Trophoblast cell (in vitro differentiated cells and primary cell): ENCODE data around the gene DIAPH3.

ENCODE experiments used
- DNase-seq, 2 donors: peaks; one replicate each; pipeline ENCODE4 v3.0.0-alpha.2; 2016
- H2AFZ ChIP-seq: 2 replicates; pipeline ENCODE4 v1.6.1; 2013; ENCODE audit warnings: low read length, moderate library complexity, mild to moderate bottlenecking; ENCODE audit not compliant: insufficient read depth, poor library complexity
- H2AK5ac ChIP-seq: 2 replicates; pipeline ENCODE4 v1.6.1; 2013; ENCODE audit warnings: mild to moderate bottlenecking, low read length
- H2BK120ac ChIP-seq: 2 replicates; pipeline ENCODE4 v1.6.1; 2013; ENCODE audit warnings: low read length, mild to moderate bottlenecking, moderate library complexity; ENCODE audit not compliant: insufficient read depth, poor library complexity
- H2BK12ac ChIP-seq: 2 replicates; pipeline ENCODE4 v1.6.1; 2013; ENCODE audit warnings: mild to moderate bottlenecking, low read length, moderate library complexity
- H2BK5ac ChIP-seq: 2 replicates; pipeline ENCODE4 v1.6.1; 2013; ENCODE audit warnings: low read length, low read depth, moderate library complexity, mild to moderate bottlenecking; ENCODE audit not compliant: poor library complexity
- H3K14ac ChIP-seq: 2 replicates; pipeline ENCODE4 v1.6.1; 2013; ENCODE audit warnings: mild to moderate bottlenecking, low read length
- H3K18ac ChIP-seq: 2 replicates; pipeline ENCODE4 v1.6.1; 2013; ENCODE audit warnings: mild to moderate bottlenecking, low read length
- H3K23ac ChIP-seq: 2 replicates; pipeline ENCODE4 v1.6.1; 2013; ENCODE audit warnings: low read length
- H3K27ac ChIP-seq: 2 replicates; pipeline ENCODE4 v1.5.1; 2013; ENCODE audit warnings: low read depth, mild to moderate bottlenecking, inconsistent platforms, low read length, moderate library complexity
- H3K27me3 ChIP-seq: 2 replicates; pipeline ENCODE4 v1.6.1; 2013; ENCODE audit warnings: inconsistent platforms, mild to moderate bottlenecking, low read length, moderate library complexity; ENCODE audit not compliant: insufficient read depth
- H3K36me3 ChIP-seq, 2 experiments: 1 replicate in 1 of 2; 2 replicates in 1 of 2; pipeline ENCODE4 v1.6.1; 2013; ENCODE audit warnings: low read length in 2 of 2, mild to moderate bottlenecking in 2 of 2, moderate library complexity in 1 of 2; ENCODE audit not compliant: insufficient read depth in 2 of 2, control insufficient read depth in 1 of 2
- H3K4ac ChIP-seq: 2 replicates; pipeline ENCODE4 v1.6.1; 2013; ENCODE audit warnings: low read depth, mild to moderate bottlenecking, low read length, moderate library complexity
- H3K4me1 ChIP-seq, 2 experiments: 1 replicate in 1 of 2; 2 replicates in 1 of 2; pipeline ENCODE4 v1.6.1; 2013; ENCODE audit warnings: low read length in 2 of 2, mild to moderate bottlenecking in 2 of 2, moderate library complexity in 1 of 2; ENCODE audit not compliant: insufficient read depth in 2 of 2, control insufficient read depth in 1 of 2
- H3K4me2 ChIP-seq: 2 replicates; pipeline ENCODE4 v1.6.1; 2013; ENCODE audit warnings: inconsistent platforms, mild to moderate bottlenecking, low read length, moderate library complexity
- H3K4me3 ChIP-seq: 2 replicates; pipeline ENCODE4 v1.5.1; 2013; ENCODE audit warnings: mild to moderate bottlenecking, low read depth, low read length, inconsistent platforms
- H3K79me1 ChIP-seq: one replicate; pipeline ENCODE4 v1.6.1; 2013; ENCODE audit warnings: low read length
- H3K79me2 ChIP-seq: 2 replicates; pipeline ENCODE4 v1.6.1; 2013; ENCODE audit warnings: low read length, mild to moderate bottlenecking; ENCODE audit not compliant: control insufficient read depth, insufficient read depth, poor library complexity
- H3K9ac ChIP-seq: 2 replicates; pipeline ENCODE4 v1.6.1; 2013; ENCODE audit warnings: mild to moderate bottlenecking, low read length
- H3K9me3 ChIP-seq: 2 replicates; pipeline ENCODE4 v1.6.1; 2013; ENCODE audit warnings: low read depth, mild to moderate bottlenecking, control low read depth, inconsistent platforms, low read length; ENCODE audit not compliant: insufficient read depth
- H4K12ac ChIP-seq: 2 replicates; pipeline ENCODE4 v1.6.1; 2013; ENCODE audit warnings: low read depth, mild to moderate bottlenecking, low read length, moderate library complexity
- H4K8ac ChIP-seq: 2 replicates; pipeline ENCODE4 v1.6.1; 2013; ENCODE audit warnings: low read depth, mild to moderate bottlenecking, low read length, moderate library complexity
- H4K91ac ChIP-seq: one replicate; pipeline ENCODE4 v1.6.1; 2013; ENCODE audit warnings: low read depth, mild to moderate bottlenecking, low read length, moderate library complexity
- WGBS: extraction: QIAGEN DNeasy Blood & Tissue Kit; methylation state at CpG from one replicate; pipeline ENCODE4 v1.1.7; 2013; ENCODE audit warnings: missing lambda C conversion rate; ENCODE audit not compliant: insufficient read length, insufficient coverage; ENCODE audit errors: extremely low coverage; 5-methylcytosine and 5-hydroxymethylcytosine counted together

Gene DIAPH3

DNA sequence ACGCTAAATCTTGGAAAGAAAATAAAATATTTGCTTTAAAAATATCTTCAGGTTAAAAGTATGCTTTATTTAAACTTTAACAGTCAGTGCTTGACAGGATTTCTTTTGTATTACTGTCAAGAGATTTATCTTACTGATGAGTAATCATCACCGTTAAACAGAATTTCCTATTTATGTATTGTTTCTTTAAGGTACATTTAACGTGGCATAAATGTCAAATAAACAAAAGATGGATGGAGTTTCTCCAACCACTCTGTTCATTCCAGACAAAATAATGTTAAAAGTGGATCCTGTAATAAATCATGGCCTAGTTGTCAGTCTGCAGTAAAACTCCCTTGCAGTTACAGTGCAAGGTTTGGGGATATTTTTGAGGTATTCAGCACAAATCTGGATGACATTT is 298.3 kb downstream of the DIAPH3 start:
- no peaks in the 10 kb centered on the region for H3K9me3 ChIP-seq
- no peaks in the 10 kb centered on the region for H3K4me1 ChIP-seq
- no peaks in the 10 kb centered on the region for H3K27me3 ChIP-seq
- no peak overlapping the region for H3K23ac ChIP-seq
- DNase-seq, result no peak
- no peak overlapping the region for H3K27ac ChIP-seq
- no peak overlapping the region for H3K9ac ChIP-seq
- no peak overlapping the region for H3K4me3 ChIP-seq
- no peak overlapping the region for H4K12ac ChIP-seq
- H3K4ac ChIP-seq, result no peak overlapping the region
- peaks cover 2% of the 10 kb centered on the region for H3K79me1 ChIP-seq
- H4K91ac ChIP-seq, result no peak overlapping the region
- WGBS, result no CpG with 5 or more reads among the region's 3 CpGs
- no peak overlapping the region for H3K14ac ChIP-seq
- no peaks in the 10 kb centered on the region for H3K36me3 ChIP-seq
- H4K8ac ChIP-seq, result no peak overlapping the region
- H2AFZ ChIP-seq, result no peak overlapping the region
- H3K4me2 ChIP-seq, result no peak overlapping the region
- H3K79me2 ChIP-seq, result no peaks in the 10 kb centered on the region
- H2BK120ac ChIP-seq, result no peak overlapping the region
- no peak overlapping the region for H2AK5ac ChIP-seq
- H3K18ac ChIP-seq, result no peak overlapping the region
- H2BK5ac ChIP-seq, result no peak overlapping the region
- H2BK12ac ChIP-seq, result no peak overlapping the region

GRCh38 chr13:59863621-59864020 is 300.1 kb downstream of the DIAPH3 start:
- Histone ChIP-seq H2BK5ac (no peak overlapping the region), H3K23ac (no peak overlapping the region), H2AFZ (no peak overlapping the region), H4K12ac (no peak overlapping the region), H3K9ac (no peak overlapping the region), H3K4me1 (no peaks in the 10 kb centered on the region), H2AK5ac (no peak overlapping the region), H3K79me1 (peaks cover 2% of the 10 kb centered on the region), H3K4ac (no peak overlapping the region), H3K27ac (no peak overlapping the region), H2BK12ac (no peak overlapping the region), H3K9me3 (no peaks in the 10 kb centered on the region), H2BK120ac (no peak overlapping the region), H4K91ac (no peak overlapping the region), H3K4me2 (no peak overlapping the region), H3K79me2 (no peaks in the 10 kb centered on the region), H3K36me3 (no peaks in the 10 kb centered on the region), H4K8ac (no peak overlapping the region), H3K27me3 (no peaks in the 10 kb centered on the region), H3K4me3 (no peak overlapping the region), H3K14ac (no peak overlapping the region), H3K18ac (no peak overlapping the region)
- DNase-seq, result no peak
- no CpG with 5 or more reads among the region's 1 CpG for WGBS

- no peak overlapping the region for H3K27ac ChIP-seq
- H2AK5ac ChIP-seq, result no peak overlapping the region
- no peaks in the 10 kb centered on the region for H3K4me1 ChIP-seq
- H3K9me3 ChIP-seq, result no peaks in the 10 kb centered on the region
- H3K9ac ChIP-seq, result no peak overlapping the region
- no peak overlapping the region for H4K8ac ChIP-seq
- no peak overlapping the region for H3K18ac ChIP-seq
- H3K79me1 ChIP-seq, result peaks cover 2% of the 10 kb centered on the region
- no peak for DNase-seq
- no peaks in the 10 kb centered on the region for H3K27me3 ChIP-seq
- no CpG with 5 or more reads among the region's 4 CpGs for WGBS
- H2BK12ac ChIP-seq, result no peak overlapping the region
- H3K79me2 ChIP-seq, result no peaks in the 10 kb centered on the region
- no peaks in the 10 kb centered on the region for H3K36me3 ChIP-seq
- no peak overlapping the region for H2AFZ ChIP-seq
- no peak overlapping the region for H3K4me2 ChIP-seq
- H2BK5ac ChIP-seq, result no peak overlapping the region
- H3K14ac ChIP-seq, result no peak overlapping the region
- no peak overlapping the region for H3K4ac ChIP-seq
- H4K12ac ChIP-seq, result no peak overlapping the region
- H3K23ac ChIP-seq, result no peak overlapping the region
- H3K4me3 ChIP-seq, result no peak overlapping the region
- H2BK120ac ChIP-seq, result no peak overlapping the region
- H4K91ac ChIP-seq, result no peak overlapping the region
Observed at GRCh38 chr13:59861676-59862075, 302.1 kb downstream of the DIAPH3 start.

GRCh38 chr13:59856281-59856810 is 307.4 kb downstream of the DIAPH3 start:
- DNase-seq, result no peak
- Histone ChIP-seq H3K4ac (no peak overlapping the region), H3K9me3 (no peaks in the 10 kb centered on the region), H2BK5ac (no peak overlapping the region), H3K4me1 (no peaks in the 10 kb centered on the region), H3K36me3 (no peaks in the 10 kb centered on the region), H2AFZ (no peak overlapping the region), H3K27ac (no peak overlapping the region), H3K79me1 (no peaks in the 10 kb centered on the region), H2BK120ac (no peak overlapping the region), H4K8ac (no peak overlapping the region), H2BK12ac (no peak overlapping the region), H3K9ac (no peak overlapping the region), H3K27me3 (no peaks in the 10 kb centered on the region), H4K91ac (no peak overlapping the region), H3K4me3 (no peak overlapping the region), H3K4me2 (no peak overlapping the region), H3K14ac (no peak overlapping the region), H3K79me2 (no peaks in the 10 kb centered on the region), H3K18ac (no peak overlapping the region), H4K12ac (no peak overlapping the region), H2AK5ac (no peak overlapping the region), H3K23ac (no peak overlapping the region)
